HepG2 (cell line): ENCODE measurements around the gene MSI2. TPM values are rescaled to one million over a fixed set of nuclear protein-coding genes. Genes with fewer than 3 reads are reported as not detected.

Experiments
- ELF4 ChIP-seq: sonication (generic); formaldehyde crosslinking; IDR thresholded peaks from 2 replicates; pipeline ENCODE4 v1.5.0; 2020; ENCODE audit warnings: missing genetic modification reagents, mild to moderate bottlenecking, moderate library complexity, borderline replicate concordance
- HMG20A ChIP-seq: IDR thresholded peaks from 2 replicates; pipeline ENCODE4 v1.6.1; 2016; ENCODE audit warnings: borderline replicate concordance
- JUNB ChIP-seq: sonication (generic); formaldehyde crosslinking; IDR thresholded peaks from 2 replicates; pipeline ENCODE4 v1.8.0; 2022; ENCODE audit warnings: missing genetic modification reagents, mild to moderate bottlenecking, borderline replicate concordance
- MED1 ChIP-seq: sonication (generic); formaldehyde crosslinking; IDR thresholded peaks from 2 replicates; pipeline ENCODE4 v1.4.0; 2020; ENCODE audit warnings: missing genetic modification reagents
- YEATS2 ChIP-seq: sonication (generic); formaldehyde crosslinking; IDR thresholded peaks from 2 replicates; pipeline ENCODE4 v1.4.0; 2020; ENCODE audit warnings: missing genetic modification reagents, borderline replicate concordance
- ZMYM2 ChIP-seq: sonication (generic); formaldehyde crosslinking; IDR thresholded peaks from 2 replicates; pipeline ENCODE4 v1.8.0; 2022; ENCODE audit warnings: mild to moderate bottlenecking, missing genetic modification reagents
- ZNF24 ChIP-seq: fragments of 450-650 bp; IDR thresholded peaks from 2 replicates; pipeline ENCODE4 v1.6.1; 2017; ENCODE audit warnings: antibody characterized with exemption, mild to moderate bottlenecking
- ZNF335 ChIP-seq: sonication (generic); formaldehyde crosslinking; IDR thresholded peaks from 2 replicates; pipeline ENCODE4 v1.4.0; 2020; ENCODE audit warnings: missing genetic modification reagents
- ZNF382 ChIP-seq: sonication (generic); formaldehyde crosslinking; IDR thresholded peaks from 2 replicates; pipeline ENCODE4 v1.5.0; 2020; ENCODE audit warnings: missing genetic modification reagents, mild to moderate bottlenecking, borderline replicate concordance
- ZNF460 ChIP-seq: sonication (generic); formaldehyde crosslinking; IDR thresholded peaks from 2 replicates; pipeline ENCODE4 v1.5.1; 2020; ENCODE audit warnings: missing genetic modification reagents, mild to moderate bottlenecking, borderline replicate concordance
- ZNF549 ChIP-seq: sonication (generic); formaldehyde crosslinking; IDR thresholded peaks from 2 replicates; pipeline ENCODE4 v1.5.0; 2020; ENCODE audit warnings: missing genetic modification reagents
- polyA plus RNA-seq, 8 experiments: library from polyadenylated mRNA; depleted of rRNA in 3 of 8; stranded (reverse) in 7 of 8; unstranded in 1 of 8; fragments of >200 nt; fragmentation: Illumina TruSeq in 4 of 8; extraction: Trizol in 4 of 8; gene quantifications; 2 replicates each; pipeline versions ENCODE4 v1.2.1 to v1.2.3, GENCODE V29; 2011 to 2016; ENCODE audit warnings: low read depth in 4 of 8, missing spikeins in 1 of 8, mixed read lengths in 1 of 8; ENCODE audit not compliant: insufficient read depth in 1 of 8
- total RNA-seq, 5 experiments: library from RNA; depleted of rRNA; stranded (reverse); fragments of >200 nt; fragmentation: Illumina TruSeq; extraction: Trizol; gene quantifications; 2 replicates each; pipeline ENCODE4 v1.2.3, GENCODE V29; 2016; ENCODE audit warnings: low read depth in 1 of 5
- TF ChIP-seq, protein P1 (sequence below): IDR thresholded peaks from 2 replicates; pipeline ENCODE4 v1.6.1; 2012; ENCODE audit warnings: low read depth, low read length, improper control_type of control experiment
- TF ChIP-seq, protein P2 (sequence below): sonication (generic); formaldehyde crosslinking; IDR thresholded peaks from 2 replicates; pipeline ENCODE4 v1.4.0; 2020; ENCODE audit warnings: mild to moderate bottlenecking, missing genetic modification reagents
- TF ChIP-seq, protein P3 (sequence below): sonication (generic); formaldehyde crosslinking; IDR thresholded peaks from 2 replicates; pipeline ENCODE4 v1.8.1; 2023; ENCODE audit warnings: mild to moderate bottlenecking, moderate library complexity, missing genetic modification reagents
- TF ChIP-seq, protein P4 (sequence below): sonication (generic); formaldehyde crosslinking; IDR thresholded peaks from 2 replicates; pipeline ENCODE4 v1.4.0; 2020; ENCODE audit warnings: mild to moderate bottlenecking, low read depth, missing genetic modification reagents

Gene MSI2
- total and polyA plus RNA-seq, 2 of the 13 experiments (the other 11 are each of a cell fraction or from before 2014, with no cell fraction given): 77.5 to 78.4 TPM

DNA sequence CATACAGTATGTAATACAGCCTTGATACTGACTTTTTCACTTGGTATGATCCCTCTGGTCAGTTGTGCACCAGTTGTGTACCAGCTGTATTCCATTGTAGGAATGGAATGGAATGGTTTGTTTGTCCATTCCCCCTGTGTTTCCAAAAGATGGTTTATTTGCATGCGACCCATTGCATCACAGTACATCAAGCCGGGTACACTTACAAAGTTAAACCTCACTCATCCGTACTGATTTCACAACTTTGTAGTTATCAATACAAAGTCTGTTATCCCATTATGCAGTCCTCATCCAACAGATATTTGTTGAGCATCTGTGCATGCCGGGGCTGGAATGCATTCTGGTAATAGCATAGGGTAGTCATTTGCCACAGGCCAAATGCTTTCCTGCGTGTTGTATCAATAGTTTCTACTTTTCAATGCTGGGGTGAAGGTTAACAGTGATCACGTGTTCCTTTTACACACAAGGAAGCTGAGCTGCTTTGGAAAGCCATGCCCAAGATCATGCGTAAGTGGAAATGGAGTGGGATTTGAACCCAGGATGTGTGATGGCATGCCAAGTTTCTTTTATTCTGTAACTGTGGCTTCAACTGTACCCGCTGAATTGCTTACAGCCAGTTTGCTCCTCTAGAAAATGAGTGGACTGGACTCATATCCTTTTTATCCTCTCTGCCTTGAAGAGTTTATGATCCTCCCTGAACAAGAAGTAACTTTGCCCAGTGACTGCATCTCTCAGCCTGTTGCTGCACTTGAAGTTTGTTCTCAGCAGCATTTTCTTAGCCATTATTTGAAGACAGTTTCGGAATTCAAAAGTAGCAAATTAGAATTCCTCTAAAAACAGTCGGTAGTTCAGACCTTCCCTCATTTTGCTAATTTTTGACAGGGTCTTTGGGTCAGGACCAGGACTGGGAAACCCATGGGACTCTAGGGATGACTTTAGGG is 260.2 kb downstream of the MSI2 start (continued):
- TF ChIP-seq HMG20A (CRISPR knock-in tag) (peak; percentile 91; the same call in 1 of the 2 replicates), ZNF549 (CRISPR knock-in tag) (no peak), ZNF460 (CRISPR knock-in tag) (no peak; the same call in 1 of the 2 replicates), YEATS2 (CRISPR knock-in tag) (no peak), ZNF24 (peak; percentile 76), ELF4 (CRISPR knock-in tag) (no peak), ZNF335 (no peak; the same call in 1 of the 2 replicates), MED1 (CRISPR knock-in tag) (peak; percentile 94), ZMYM2 (CRISPR knock-in tag) (peak; percentile 4), ZNF382 (CRISPR knock-in tag) (no peak), JUNB (CRISPR knock-in tag) (peak; percentile 71; the same call in 1 of the 2 replicates)
- TF ChIP-seq, protein P1, sequence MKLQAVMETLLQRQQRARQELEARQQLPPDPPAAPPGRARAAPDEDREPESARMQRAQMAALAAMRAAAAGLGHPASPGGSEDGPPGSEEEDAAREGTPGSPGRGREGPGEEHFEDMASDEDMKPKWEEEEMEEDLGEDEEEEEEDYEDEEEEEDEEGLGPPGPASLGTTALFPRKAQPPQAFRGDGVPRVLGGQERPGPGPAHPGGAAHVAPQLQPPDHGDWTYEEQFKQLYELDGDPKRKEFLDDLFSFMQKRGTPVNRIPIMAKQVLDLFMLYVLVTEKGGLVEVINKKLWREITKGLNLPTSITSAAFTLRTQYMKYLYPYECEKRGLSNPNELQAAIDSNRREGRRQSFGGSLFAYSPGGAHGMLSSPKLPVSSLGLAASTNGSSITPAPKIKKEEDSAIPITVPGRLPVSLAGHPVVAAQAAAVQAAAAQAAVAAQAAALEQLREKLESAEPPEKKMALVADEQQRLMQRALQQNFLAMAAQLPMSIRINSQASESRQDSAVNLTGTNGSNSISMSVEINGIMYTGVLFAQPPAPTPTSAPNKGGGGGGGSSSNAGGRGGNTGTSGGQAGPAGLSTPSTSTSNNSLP: peak; percentile 98
- TF ChIP-seq, protein P2, sequence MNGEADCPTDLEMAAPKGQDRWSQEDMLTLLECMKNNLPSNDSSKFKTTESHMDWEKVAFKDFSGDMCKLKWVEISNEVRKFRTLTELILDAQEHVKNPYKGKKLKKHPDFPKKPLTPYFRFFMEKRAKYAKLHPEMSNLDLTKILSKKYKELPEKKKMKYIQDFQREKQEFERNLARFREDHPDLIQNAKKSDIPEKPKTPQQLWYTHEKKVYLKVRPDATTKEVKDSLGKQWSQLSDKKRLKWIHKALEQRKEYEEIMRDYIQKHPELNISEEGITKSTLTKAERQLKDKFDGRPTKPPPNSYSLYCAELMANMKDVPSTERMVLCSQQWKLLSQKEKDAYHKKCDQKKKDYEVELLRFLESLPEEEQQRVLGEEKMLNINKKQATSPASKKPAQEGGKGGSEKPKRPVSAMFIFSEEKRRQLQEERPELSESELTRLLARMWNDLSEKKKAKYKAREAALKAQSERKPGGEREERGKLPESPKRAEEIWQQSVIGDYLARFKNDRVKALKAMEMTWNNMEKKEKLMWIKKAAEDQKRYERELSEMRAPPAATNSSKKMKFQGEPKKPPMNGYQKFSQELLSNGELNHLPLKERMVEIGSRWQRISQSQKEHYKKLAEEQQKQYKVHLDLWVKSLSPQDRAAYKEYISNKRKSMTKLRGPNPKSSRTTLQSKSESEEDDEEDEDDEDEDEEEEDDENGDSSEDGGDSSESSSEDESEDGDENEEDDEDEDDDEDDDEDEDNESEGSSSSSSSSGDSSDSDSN: 0 out of 2 replicates have a peak, but pooled peaks have one; percentile 8
- TF ChIP-seq, protein P3, sequence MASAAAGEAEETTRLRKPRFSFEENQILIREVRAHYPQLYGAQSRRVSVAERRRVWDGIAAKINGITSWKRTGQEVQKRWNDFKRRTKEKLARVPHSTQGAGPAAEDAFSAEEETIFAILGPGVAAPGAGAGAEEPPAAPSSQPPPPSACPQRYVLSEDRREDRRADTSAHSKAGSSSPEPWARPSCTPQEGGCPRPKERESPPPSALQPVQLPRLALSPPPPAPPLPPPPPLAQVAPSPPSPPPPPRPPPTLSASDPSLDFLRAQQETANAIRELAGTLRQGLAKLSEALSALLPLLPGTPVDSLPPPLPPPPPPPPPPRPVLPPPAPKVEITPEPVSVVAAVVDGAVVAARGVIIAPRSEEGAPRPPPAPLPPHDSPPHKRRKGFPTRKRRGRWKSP (CRISPR knock-in tag): peak; percentile 80; the same call in 1 of the 2 replicates
- TF ChIP-seq, protein P4, sequence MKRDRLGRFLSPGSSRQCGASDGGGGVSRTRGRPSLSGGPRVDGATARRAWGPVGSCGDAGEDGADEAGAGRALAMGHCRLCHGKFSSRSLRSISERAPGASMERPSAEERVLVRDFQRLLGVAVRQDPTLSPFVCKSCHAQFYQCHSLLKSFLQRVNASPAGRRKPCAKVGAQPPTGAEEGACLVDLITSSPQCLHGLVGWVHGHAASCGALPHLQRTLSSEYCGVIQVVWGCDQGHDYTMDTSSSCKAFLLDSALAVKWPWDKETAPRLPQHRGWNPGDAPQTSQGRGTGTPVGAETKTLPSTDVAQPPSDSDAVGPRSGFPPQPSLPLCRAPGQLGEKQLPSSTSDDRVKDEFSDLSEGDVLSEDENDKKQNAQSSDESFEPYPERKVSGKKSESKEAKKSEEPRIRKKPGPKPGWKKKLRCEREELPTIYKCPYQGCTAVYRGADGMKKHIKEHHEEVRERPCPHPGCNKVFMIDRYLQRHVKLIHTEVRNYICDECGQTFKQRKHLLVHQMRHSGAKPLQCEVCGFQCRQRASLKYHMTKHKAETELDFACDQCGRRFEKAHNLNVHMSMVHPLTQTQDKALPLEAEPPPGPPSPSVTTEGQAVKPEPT (CRISPR knock-in tag): peak; percentile 64; the same call in 1 of the 2 replicates
